Endothelial cell of umbilical vein (primary cell): ENCODE results near the gene PAPLN. TPM values are rescaled to one million over a fixed set of nuclear protein-coding genes. Genes with fewer than 3 reads are reported as not detected.

Experiments
- BruUV-seq: library from RNA; stranded (reverse); fragments of 400-500 nt; replicated peaks from 2 replicates; lab custom pipeline; 2021; lab: Mats Ljungman, UMichigan
- CTCF ChIA-PET: fragments of 300-600, 350-600 bp; sonication (Branson Sonifier 250); formaldehyde crosslinking; loops from one replicate; lab custom pipeline; 2021; ENCODE audit warnings: antibody characterized with exemption, inconsistent platforms; lab: Charles Lee
- POLR2A ChIA-PET: fragments of 300-600, 350-600 bp; sonication (Branson Sonifier 250); formaldehyde crosslinking; loops from one replicate; lab custom pipeline; 2021; ENCODE audit warnings: antibody characterized with exemption, inconsistent platforms; lab: Charles Lee
- DNase-seq: peaks from one replicate; pipeline ENCODE4 v3.0.0-alpha.2; 2011; ENCODE audit warnings: low read depth, low spot score
- FAIRE-seq: peaks from 2 replicates; lab custom pipeline; 2011; peaks lifted over from hg19 to GRCh38; lab: Jason Lieb, UNC
- H2AFZ ChIP-seq: 2 replicates; pipeline ENCODE4 v1.6.0; 2012; ENCODE audit warnings: low read depth, low read length, control low read depth, inconsistent platforms
- H3K27ac ChIP-seq: 2 replicates; pipeline ENCODE4 v1.5.1; 2011; ENCODE audit warnings: low read depth, mild to moderate bottlenecking, control low read depth, low read length, moderate library complexity; ENCODE audit not compliant: insufficient read depth
- H3K27me3 ChIP-seq, 2 experiments: 2 replicates each; pipeline versions ENCODE4 v1.6.0 to v1.6.1; 2011; ENCODE audit warnings: low read length in 2 of 2, mixed read lengths in 1 of 2; ENCODE audit not compliant: control insufficient read depth in 2 of 2, insufficient read depth in 2 of 2
- H3K36me3 ChIP-seq, 2 experiments: 2 replicates in 1 of 2; 3 replicates in 1 of 2; pipeline ENCODE4 v1.5.1; 2011; ENCODE audit warnings: low read length in 2 of 2, mild to moderate bottlenecking in 1 of 2, moderate library complexity in 1 of 2; ENCODE audit not compliant: control insufficient read depth in 2 of 2, insufficient read depth in 2 of 2; ENCODE audit errors: extremely low read depth in 1 of 2
- H3K4me1 ChIP-seq: 3 replicates; pipeline ENCODE4 v1.5.1; 2011; ENCODE audit warnings: mild to moderate bottlenecking, low read length; ENCODE audit not compliant: control insufficient read depth, insufficient read depth; ENCODE audit errors: extremely low read depth
- H3K4me2 ChIP-seq: 2 replicates; pipeline ENCODE4 v1.6.1; 2011; ENCODE audit warnings: low read length, control low read depth, mixed read lengths; ENCODE audit not compliant: insufficient read depth
- H3K4me3 ChIP-seq, 3 experiments: fragments of 200-600 bp in 1 of 3; sonication (generic), shearing (Covaris generic) in 1 of 3; replicated peaks in 1 of 3; 2 replicates each; pipeline ENCODE4 v1.5.1; 2011 to 2016; ENCODE audit warnings: control low read depth in 3 of 3, low read length in 3 of 3, mild to moderate bottlenecking in 2 of 3, inconsistent platforms in 1 of 3, low read depth in 1 of 3, moderate library complexity in 1 of 3; ENCODE audit not compliant: insufficient read depth in 1 of 3
- H3K79me2 ChIP-seq: 2 replicates; pipeline ENCODE4 v1.6.0; 2012; ENCODE audit warnings: low read length, inconsistent platforms; ENCODE audit not compliant: control insufficient read depth, insufficient read depth
- H3K9ac ChIP-seq: replicated peaks from 2 replicates; pipeline ENCODE3; 2011; ENCODE audit warnings: low read length, control low read depth; ENCODE audit not compliant: insufficient read depth; ENCODE audit errors: extremely low read depth
- H3K9me1 ChIP-seq: replicated peaks from 3 replicates; pipeline ENCODE4 v1.6.0; 2011; ENCODE audit warnings: mild to moderate bottlenecking, low read length; ENCODE audit not compliant: control insufficient read depth, insufficient read depth; ENCODE audit errors: extremely low read depth
- H3K9me3 ChIP-seq: replicated peaks from 2 replicates; pipeline ENCODE4 v1.5.1; 2012; ENCODE audit warnings: low read length, inconsistent platforms; ENCODE audit not compliant: control insufficient read depth, insufficient read depth
- H4K20me1 ChIP-seq: replicated peaks from 2 replicates; pipeline ENCODE3; 2011; ENCODE audit warnings: mild to moderate bottlenecking, low read length; ENCODE audit not compliant: control insufficient read depth, insufficient read depth; ENCODE audit errors: extremely low read depth
- CTCF ChIP-seq, 2 donors: IDR thresholded peaks; 1 replicate in 1 of 2; 2 replicates in 1 of 2; pipeline ENCODE4 v1.5.1; 2011; ENCODE audit warnings: low read length in 2 of 2, mild to moderate bottlenecking in 2 of 2, moderate library complexity in 2 of 2, control low read depth in 1 of 2, inconsistent platforms in 1 of 2, low read depth in 1 of 2; ENCODE audit not compliant: insufficient read depth in 1 of 2; ENCODE audit errors: extremely low read depth in 1 of 2
- EZH2 ChIP-seq: IDR thresholded peaks from 2 replicates; pipeline ENCODE4 v1.6.1; 2012; ENCODE audit warnings: borderline replicate concordance, low read depth, mild to moderate bottlenecking, moderate library complexity, low read length, inconsistent platforms; ENCODE audit not compliant: severe bottlenecking
- FOS ChIP-seq: IDR thresholded peaks from 2 replicates; pipeline ENCODE4 v1.6.1; 2011; ENCODE audit warnings: mild to moderate bottlenecking, low read length, moderate library complexity, borderline replicate concordance; ENCODE audit not compliant: insufficient read depth
- GATA2 ChIP-seq: IDR thresholded peaks from 2 replicates; pipeline ENCODE4 v1.7.0; 2011; ENCODE audit warnings: low read depth, mild to moderate bottlenecking, moderate library complexity, mixed read lengths, low read length; ENCODE audit not compliant: insufficient read length, insufficient read depth
- JUN ChIP-seq: IDR thresholded peaks from 2 replicates; pipeline ENCODE4 v1.6.1; 2011; ENCODE audit warnings: borderline replicate concordance, low read depth; ENCODE audit not compliant: insufficient read length, insufficient read depth
- MYC ChIP-seq: IDR thresholded peaks from one replicate; pipeline ENCODE4 v1.6.1; 2011; ENCODE audit warnings: mild to moderate bottlenecking, low read depth, low read length
- POLR2A ChIP-seq: IDR thresholded peaks from 2 replicates; pipeline ENCODE4 v1.6.1; 2012; ENCODE audit warnings: low read depth, mild to moderate bottlenecking, control low read depth, low read length
- POLR2AphosphoS5 ChIP-seq: IDR thresholded peaks from 2 replicates; pipeline ENCODE4 v1.6.1; 2012; ENCODE audit warnings: low read depth, mild to moderate bottlenecking, control low read depth, low read length, moderate library complexity; ENCODE audit not compliant: insufficient read depth
- dilution Hi-C: fragments of 300-500 bp; cut with MboI; formaldehyde crosslinking; loops from one replicate; pipeline ENCODE4 v1.15.0; 2019; ENCODE audit warnings: low sequenced_read_pairs; ENCODE audit not compliant: extremely low pct_ligation_motif_present
- intact Hi-C: fragments of 100-400 bp; cut with micrococcal nuclease; formaldehyde crosslinking; loops from one replicate; pipeline ENCODE4 v1.10.0; 2022
- polyA plus RNA-seq, 4 experiments: library from polyadenylated mRNA; depleted of rRNA in 3 of 4; stranded (reverse) in 3 of 4; unstranded in 1 of 4; fragments of >200 nt; gene quantifications; 2 replicates each; pipeline versions ENCODE4 v1.2.1 to v1.2.3, GENCODE V29; 2011 to 2012; ENCODE audit warnings: missing spikeins in 1 of 4
- total RNA-seq: library from RNA; stranded (reverse); gene quantifications from 2 replicates; pipeline ENCODE4 v1.2.3, GENCODE V29; 2021
- TF ChIP-seq, protein P1 (sequence below): IDR thresholded peaks from 2 replicates; pipeline ENCODE4 v1.6.1; 2011; ENCODE audit not compliant: insufficient read depth, insufficient read length

PAPLN gene
- total and polyA plus RNA-seq, 2 donors (not counting 3 experiments of a cell fraction or from before 2014, with no cell fraction given): 5.5 to 6.4 TPM

GRCh38 chr14:73263606-73264005 lies 26.3 kb downstream of the PAPLN start:
- intact Hi-C loops: no loop called here
- Histone ChIP-seq H3K27ac (no peak overlapping the region), H2AFZ (no peak overlapping the region), H3K79me2 (no peaks in the 10 kb centered on the region), H4K20me1 (no peaks in the 10 kb centered on the region), H3K9ac (no peak overlapping the region), H3K27me3 (no peaks in the 10 kb centered on the region), H3K4me2 (no peak overlapping the region), H3K4me3 (no peak overlapping the region), H3K4me1 (no peaks in the 10 kb centered on the region), H3K9me3 (no peaks in the 10 kb centered on the region), H3K9me1 (no peaks in the 10 kb centered on the region), H3K36me3 (no peaks in the 10 kb centered on the region)
- FAIRE-seq: no peak
- TF ChIP-seq MYC (no peak), GATA2 (no peak), FOS (no peak), CTCF (IDR thresholded peaks at IDR 0.05; ENCODE audit: extremely low read depth in 1 of 2, insufficient read depth in 1 of 2, low read depth in 1 of 2, low read length in 2 of 2) (no peak), JUN (no peak), POLR2AphosphoS5 (no peak), EZH2 (no peak), POLR2A (no peak)
- TF ChIP-seq, protein P1, sequence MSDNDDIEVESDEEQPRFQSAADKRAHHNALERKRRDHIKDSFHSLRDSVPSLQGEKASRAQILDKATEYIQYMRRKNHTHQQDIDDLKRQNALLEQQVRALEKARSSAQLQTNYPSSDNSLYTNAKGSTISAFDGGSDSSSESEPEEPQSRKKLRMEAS: no peak
- no TSS peak for BruUV-seq
- dilution Hi-C loops: no loop called here
- ChIA-PET CTCF (interaction anchor here (1.0 to 2.1 kb wide), 3 partner anchors 15 to 91 kb away, joined by 3 to 9 read pairs (median 4); no protein-coding TSS in a partner anchor), POLR2A (no interaction called here)
- DNase-seq: no peak
